Midbrain (tissue), 1 donor: ENCODE data around the gene PRELID3B.
"Not testable (repeated sequence)": the region's sequence is repeated elsewhere in the genome, so short reads cannot be mapped to it uniquely, and the experiment has no call there.

Source experiments
- DNase-seq: peaks from one replicate; lab custom pipeline; 2025; lab: John Stamatoyannopoulos, UW

The PRELID3B gene

DNA sequence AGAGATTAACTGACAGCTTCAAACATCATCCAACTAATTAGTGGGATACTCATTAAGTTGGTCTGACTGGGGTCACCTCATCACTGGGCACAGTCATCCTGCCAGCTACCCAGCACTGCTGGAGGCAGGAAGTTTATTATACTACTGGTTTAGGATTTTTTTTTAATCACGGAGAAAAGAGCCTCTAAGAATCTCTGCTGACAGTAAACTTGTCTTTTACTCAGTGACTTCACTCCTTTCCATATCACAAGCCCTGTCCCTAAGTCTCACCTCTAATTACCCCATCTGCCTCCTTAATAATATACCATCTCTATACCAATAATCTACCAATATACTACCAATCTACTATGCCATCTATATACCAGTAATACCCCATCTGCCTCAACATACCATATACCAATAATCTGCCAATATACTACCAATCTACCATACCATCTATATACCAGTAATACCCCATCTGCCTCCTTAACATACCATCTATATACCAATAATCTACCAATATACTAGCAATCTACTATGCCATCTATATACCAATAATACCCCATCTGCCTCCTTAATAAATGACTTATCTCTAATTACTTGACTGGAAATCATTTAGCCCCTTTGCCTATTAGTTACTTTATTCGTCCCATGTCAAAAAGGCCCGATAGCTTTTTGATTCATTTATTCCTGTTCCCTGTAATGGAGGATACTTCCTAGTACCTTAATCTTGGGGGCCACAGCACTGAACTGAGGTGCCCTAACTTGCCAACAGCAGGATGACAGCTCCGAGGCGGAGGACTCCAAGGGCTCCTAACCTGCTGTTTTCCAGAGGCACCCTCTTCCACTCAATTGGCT lies 15.5 kb downstream of the PRELID3B start:
- DNase-seq, result no peak

DNA sequence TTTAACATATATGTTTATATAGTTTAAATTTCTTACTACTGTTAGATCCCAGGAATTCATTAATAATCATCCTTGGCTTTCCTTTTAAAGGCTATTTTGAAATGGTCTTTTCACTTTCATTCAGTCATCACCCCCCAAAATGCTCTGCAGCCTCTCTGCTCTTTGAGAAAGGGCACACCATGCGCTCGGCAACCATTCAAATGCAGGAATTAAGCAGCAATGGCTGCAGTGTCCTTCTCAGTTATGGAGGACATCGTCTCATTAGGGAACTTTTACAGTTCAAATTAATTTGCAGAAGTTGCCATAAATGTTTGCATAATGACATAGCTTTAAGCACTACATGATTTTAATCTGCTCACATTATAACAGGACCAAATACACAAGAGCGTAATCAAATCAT lies 17.1 kb downstream of the PRELID3B start:
- DNase-seq, result no peak

DNA sequence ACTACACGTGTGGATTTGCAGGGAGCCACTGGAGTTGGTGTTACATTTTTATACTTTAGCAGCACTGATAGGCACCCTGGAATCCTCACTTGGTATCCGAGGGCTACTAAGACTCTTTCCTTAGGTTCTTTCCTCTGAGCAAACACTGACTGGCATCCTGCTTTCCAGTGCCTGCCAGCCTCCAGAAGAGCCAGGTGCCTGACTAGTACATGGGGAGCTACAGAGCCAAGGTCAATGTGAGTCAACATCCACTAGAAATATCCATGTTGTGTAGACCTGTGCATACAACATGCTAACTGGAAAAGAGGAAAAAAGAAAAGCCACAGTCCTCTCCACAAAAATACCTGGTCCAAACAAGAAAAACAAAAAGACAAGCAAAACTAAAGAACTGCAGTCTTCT lies 17.5 kb downstream of the PRELID3B start:
- no peak for DNase-seq

DNA sequence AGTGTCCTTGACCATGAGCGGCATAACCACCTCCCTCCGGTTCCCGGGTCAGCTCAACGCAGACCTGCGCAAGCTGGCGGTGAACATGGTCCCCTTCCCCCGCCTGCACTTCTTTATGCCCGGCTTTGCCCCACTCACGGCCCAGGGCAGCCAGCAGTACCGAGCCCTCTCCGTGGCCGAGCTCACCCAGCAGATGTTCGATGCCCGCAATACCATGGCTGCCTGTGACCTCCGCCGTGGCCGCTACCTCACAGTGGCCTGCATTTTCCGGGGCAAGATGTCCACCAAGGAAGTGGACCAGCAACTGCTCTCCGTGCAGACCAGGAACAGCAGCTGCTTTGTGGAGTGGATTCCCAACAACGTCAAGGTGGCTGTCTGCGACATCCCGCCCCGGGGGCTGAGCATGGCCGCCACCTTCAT lies 18.5 kb downstream of the PRELID3B start:
- no peak for DNase-seq

DNA sequence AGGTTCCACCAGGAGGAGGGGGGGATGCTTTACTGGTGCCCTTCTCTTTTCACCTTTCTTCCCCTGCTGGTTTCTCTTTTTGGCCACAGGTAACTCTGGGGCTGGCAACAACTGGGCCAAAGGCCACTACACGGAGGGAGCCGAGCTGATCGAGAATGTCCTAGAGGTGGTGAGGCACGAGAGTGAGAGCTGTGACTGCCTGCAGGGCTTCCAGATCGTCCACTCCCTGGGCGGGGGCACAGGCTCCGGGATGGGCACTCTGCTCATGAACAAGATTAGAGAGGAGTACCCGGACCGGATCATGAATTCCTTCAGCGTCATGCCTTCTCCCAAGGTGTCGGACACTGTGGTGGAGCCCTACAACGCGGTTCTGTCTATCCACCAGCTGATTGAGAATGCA lies 19.0 kb downstream of the PRELID3B start:
- DNase-seq, result no peak

DNA sequence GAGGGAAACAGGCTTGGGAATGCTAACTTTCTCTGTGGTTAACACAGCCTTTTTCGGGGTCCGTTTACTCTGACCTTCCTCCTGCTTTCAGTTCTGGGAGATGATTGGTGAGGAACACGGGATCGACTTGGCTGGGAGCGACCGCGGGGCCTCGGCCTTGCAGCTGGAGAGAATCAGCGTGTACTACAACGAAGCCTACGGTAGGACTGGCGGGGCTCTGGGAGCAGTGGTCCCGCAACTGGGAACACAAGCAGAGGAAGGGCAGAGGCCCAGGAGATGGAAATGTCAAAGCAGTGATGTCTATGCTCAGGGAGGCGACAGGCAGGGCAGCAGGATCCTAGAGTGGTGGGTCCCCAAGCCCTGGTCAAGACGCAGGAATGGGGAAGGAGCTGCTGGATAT lies 19.8 kb downstream of the PRELID3B start:
- no peak for DNase-seq

DNA sequence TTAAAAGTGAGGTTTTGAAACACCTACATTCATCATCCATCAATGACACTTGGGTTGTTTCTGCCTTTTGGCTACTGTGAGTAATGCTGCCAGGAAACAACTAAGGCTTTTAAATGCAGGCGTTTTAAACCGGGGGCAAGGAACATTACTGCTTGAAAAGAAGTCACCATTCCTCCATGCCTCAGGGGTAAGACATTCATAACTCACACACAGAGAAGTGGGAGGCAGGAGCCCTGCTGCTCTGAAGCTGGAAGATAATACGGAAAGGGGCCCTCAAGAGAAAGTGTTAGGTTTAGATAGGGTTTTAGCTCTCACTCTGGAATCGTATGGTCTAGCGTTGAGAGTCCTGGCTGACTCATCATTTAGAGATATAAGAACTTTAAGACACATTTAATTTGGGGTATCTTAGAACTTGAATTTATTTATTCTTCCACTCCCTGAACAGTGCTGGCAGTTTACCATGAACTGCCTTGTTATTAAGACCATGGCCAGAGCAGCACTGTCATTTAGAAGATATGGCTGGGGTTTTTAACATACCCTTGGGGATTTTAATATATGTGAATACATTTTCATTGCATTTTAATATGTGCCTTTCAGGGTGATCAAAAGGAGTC lies 21.5 kb downstream of the PRELID3B start:
- DNase-seq, result no peak

DNA sequence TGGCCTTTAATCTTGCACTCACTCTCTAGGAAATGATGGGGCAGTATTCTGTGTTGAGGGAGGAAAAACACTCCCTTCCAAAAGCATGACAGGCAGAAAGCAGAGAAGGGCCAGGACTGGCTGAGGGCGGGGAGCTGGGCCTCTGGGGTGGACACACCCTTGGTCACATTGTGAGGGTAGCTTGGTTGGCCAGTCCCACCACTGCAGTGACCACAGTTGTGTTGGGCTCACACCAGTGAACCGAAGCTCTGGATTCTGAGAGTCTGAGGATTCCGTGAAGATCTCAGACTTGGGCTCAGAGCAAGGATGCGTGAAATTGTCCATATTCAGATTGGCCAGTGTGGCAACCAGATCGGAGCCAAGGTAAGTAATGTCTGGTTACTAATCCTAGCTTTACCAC lies 23.4 kb downstream of the PRELID3B start, which contains the start of gene TUBB1:
Gene TUBB1 (plus strand): TSS at position 213 of the 400 bp plus-strand sequence. CDS start 94 bp downstream, at position 307.
- no peak for DNase-seq

DNA sequence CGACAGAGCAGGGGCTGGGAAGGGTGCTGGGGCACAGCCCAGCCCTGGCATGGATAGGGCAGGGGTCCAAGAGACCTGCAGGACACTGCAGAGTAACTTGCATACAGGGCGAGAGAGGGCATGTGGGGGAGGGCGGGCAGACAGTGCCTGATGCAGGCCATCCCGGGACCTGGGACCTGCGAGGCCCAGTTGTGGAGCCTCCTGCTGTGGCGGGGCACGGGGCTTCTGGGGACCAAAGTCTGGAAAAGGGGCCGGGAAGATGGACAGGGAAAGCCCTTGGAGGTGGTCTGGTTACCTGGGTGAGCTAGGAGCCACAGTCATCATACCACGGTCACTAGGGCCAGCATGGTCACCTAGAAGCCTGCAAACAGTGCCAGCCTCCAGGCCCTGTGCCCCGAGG lies 23.8 kb downstream of the PRELID3B start:
- DNase-seq, result no peak

DNA sequence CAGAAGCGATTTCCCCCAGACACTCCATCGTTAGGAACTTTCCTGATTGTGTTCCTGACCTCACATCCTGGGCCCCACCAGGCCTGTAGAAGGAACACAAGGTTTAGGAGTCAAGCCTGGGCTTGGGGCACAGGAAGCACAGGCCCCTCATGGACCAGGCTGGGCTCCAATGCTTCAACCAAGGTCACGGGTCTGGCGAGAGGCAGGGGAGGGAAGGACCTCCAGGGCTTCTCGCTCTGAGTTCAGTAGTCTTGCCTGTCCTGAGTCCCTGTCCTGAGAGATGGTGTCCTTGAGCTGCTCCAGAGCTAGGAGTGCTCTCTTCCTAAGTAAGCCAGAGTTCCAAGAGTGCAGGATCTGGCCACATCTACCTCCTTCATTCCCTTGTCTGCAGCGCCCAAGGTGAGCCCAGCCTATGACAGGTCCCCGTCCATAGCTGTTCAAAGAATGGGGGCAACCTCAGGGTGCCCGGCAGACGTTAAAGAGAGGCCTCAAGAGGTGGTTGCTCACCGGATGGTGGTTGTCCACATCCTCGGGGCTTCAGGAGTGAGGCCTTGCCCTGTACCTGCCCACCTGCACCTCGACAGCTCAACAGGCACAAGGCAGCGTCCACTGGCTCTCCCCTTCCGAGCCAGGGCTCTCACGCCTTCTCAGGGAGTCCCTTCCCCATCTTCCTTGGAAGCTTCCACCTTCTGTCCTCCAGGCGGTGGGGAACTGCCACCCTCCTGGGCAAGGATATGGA lies 24.9 kb downstream of the PRELID3B start:
- no peak for DNase-seq

DNA sequence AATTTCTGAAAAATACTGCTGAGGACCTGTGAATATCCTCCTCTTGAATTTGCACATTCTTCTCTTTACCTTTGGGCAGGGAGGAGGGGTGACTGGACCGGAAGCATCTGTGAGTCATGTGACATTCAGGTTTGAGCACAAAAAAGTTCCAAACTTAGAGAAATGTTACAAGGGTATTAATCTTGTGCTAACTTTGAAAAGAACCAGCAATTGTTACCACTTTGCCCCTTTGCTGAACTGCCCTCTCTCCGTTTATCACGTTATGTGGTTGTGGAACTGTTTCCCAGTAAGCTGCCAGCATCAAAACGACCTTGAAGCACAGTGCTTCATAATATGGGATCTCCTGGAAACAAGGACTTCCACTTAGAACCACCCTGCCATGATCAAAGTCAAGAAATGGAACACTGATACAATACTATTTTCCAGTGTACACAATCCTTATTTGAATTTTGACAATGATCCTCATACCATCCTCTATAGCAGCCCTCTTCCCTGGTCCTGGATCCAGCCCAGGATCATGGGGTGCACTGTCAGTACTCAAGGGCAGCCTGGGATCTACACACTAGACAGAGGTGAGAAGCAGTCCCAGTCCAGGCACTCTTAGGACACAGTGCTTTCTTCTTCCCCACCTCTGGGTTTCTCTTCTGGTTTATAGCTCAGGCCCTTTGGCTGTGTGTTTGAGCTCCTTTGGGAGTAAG lies 25.6 kb downstream of the PRELID3B start:
- DNase-seq, result no peak

DNA sequence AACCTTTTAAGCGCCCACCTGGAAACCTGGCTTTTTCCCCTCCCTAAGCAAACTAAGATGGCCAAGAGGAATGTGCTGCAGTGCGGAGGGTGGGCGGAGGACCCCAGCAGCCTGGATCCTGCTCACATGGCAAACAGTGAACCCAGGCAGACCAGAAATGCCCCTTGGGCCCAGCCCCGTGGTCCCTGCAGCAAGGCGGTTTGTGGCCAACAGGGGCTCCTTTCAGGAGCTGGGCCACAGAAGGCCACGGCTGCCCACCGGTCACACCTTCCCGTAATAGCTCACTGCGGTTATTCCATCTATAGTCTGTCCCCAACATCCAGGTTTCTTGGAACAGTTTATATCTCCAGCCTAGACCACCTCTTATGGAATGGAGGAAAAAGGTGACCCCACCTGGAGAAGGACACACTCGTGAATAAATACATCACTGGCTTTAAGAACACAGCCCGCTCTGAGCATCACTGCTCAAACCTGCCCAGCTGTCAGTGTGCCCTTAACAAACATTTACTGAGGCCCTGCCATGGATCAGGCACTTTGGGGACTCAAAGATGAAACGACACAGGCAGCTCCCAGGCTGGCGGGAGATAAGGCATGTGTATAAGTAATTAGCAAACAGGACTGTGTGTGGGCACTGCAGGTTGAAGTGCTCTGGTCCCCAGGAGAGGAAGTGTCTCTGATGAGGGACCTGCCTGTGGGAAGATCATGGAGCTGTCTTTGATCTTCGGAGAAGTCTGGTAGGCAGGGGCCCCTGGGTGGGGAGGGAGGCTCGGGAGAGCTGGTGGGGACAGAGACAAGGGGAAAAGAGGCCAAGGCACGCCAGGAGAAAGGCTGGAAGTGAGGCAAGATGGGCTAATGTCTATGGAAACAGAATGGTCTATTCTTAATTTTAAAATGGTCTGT lies 26.5 kb downstream of the PRELID3B start:
- no peak for DNase-seq

DNA sequence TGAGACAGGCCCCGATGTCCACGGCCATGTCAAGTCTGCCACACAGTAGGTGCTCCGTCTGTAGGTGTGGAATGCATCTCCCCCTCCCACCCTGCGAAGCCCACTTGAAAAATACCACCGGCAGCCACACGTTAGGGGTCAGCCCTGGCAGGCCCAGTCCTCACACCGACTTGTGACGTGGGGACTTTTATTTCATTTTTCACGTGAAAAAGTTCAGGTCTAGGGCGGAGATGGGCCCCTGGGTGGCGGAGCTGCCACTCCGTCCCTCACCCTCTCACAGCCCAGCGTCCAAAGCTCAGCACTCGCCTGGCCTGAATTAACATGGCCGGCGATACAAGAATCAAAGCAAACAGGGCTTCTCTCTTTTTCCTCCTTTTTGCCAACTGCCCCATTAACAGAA lies 27.2 kb downstream of the PRELID3B start:
- DNase-seq, result no peak

DNA sequence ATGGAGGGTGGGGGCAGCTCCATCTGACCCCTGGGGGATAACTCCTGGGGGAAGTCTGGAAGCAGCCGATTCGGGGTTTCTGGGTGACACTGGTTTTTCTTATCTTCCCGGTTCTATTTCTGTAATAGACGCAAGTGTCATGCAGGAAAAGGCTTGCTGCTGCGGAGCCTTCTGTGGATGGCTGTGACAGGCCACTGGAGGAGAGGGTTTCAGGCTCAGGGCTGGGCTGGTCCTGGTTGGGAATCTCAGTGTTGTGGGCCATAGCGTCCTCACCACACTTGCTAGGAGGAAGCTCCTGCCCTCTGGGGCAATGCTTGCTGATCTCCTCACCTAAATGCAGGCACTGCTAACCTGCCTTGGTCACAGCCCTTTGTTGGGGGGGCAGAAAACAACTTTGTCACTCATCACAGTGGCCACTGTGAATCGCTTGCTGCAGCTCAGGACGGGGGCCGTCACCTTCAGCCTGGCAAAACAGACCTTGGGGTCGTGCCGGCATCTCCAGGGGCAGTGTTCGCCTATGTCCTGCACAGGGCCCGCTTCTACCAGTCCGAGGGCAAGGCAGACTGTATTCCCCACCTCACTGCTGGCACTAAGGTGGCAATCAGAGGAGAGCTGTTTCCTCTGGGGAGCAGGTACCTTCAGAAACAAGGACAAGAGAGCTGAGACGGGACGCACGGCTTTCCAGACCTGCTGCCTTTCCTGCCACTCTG lies 27.8 kb downstream of the PRELID3B start:
- no peak for DNase-seq

DNA sequence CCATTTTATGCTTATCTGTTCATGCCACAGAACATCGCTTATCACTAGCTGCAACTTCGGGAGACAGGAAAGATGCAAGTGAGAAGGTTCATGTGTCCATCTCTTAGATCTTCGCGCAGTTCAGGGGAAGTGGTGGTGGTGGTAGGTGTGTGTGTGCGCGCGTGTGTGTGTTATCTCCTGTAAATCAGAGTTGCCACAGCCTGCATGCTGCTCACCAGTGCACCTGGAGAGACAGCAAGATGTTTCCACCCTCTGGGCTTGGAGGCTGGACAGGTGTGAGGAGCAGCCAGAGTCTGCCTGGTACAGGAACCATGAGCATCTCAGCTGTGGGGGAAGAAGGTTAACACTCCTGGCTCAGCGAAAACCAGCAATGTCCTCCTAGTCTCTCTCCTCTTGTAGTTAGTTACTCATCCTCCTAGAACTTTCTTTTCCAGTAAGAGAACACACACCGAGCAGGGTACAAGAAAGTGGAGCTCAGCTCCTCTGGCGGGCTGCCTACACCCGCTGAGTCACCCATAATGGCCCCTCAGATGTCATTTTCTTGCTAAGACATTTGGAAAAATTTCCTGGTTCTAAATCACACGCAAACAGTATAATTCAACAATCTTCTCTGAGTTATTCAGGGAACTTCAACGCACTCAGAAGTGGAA lies 28.5 kb downstream of the PRELID3B start:
- no peak for DNase-seq

DNA sequence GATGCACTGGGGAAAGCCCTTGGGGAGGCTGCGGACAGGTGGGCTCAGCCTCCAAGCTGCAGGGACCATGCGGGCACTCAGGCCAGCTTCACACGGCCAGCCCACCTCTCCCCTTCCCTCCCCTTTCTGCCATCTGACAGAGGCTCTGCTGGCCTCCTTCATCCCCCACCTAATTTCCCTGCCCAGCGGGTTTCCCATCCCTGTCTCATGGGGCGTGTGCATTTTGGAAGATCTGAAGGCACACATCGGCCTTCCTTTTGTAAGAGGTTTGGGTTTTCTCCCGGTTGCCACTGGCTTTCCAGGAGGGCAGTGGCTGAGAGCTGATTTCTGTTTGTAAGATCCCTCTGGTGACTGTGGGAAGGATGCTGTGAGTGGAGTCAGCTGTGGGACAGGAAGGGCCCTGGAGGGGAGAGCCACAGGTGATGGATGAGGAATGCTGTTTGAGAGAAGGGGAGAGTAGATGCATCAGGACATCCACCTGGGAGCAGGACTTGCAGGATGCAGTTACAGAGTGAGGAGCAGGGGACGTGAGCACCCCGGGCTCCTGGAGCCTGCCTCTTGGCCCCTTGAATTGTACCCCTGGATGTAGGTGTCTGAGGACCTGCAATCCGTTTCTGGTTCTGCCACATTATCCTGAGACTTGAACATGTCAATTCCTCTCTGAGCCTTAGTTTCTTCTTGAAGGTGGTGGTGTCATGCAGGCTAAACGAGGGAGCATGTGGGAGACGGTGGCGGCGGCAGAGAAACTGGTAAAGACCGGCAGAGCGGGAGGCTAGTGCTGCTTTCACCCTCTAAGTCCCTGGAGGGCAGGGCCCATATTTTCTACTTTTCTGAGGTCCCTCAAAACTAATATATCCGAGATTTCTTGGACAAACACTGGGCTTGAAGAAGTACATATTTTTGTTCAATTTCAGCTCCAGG lies 29.3 kb downstream of the PRELID3B start:
- DNase-seq, result no peak

DNA sequence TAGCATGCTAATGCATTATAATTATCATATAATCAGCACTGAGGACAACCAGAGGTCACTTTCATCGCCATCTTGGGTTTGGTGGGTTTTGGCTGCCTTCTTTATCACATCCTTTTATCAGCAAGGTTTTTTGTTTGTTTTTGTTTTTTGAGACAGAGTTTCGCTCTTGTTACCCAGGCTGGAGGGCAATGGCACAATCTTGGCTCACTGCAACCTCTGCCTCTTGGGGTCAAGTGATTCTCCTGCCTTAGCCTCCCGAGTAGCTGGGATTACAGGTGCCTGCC lies 30.8 kb downstream of the PRELID3B start:
- DNase-seq, result not testable (repeated sequence)

DNA sequence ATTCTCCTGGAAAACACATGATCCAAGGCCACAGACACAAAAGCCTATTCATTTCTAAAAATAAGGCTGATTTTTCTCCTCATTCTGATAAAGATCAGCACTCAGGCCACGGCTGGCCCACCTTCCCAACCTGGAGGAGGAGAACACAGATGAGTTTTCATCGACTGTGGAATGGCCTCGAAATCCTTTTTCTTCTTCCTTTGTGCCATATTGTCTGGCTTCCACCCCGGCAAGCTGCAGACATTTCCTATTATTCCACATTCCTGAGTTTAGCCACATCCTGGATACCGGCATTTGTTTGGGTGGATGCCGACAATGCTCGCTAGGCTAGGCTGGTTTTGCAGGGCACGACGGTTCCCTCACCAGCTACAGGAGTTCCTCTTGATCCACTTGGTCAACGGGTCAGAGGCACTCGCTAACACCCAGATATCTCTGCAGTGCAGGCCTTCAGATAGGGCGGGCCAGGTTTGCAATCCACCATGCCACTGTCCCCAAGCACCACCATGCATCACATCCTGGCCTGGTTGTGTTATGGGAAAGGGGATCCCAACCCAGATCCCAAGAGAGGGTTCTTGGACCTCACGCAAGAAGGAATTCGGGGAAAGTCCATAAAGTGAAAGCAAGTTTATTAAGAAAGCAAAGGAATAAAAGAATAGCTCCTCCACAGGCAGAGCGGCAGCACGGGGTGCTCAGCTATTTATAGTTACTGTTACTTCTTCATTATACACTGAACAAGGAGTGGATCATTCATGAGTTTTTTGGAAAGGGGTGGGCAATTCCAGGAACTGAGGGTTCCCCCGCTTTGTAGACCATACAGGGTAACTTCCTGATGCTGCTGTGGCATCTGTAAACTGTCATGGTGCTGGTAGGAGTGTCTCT lies 31.4 kb downstream of the PRELID3B start:
- no peak for DNase-seq
